Adipose tissue (tissue), 3 donors: ENCODE results near the gene MYLK2. TPM values are rescaled to one million over a fixed set of nuclear protein-coding genes. Genes with fewer than 3 reads are reported as not detected.
"Not testable (repeated sequence)": the region's sequence is repeated elsewhere in the genome, so short reads cannot be mapped to it uniquely, and the experiment has no call there.

Experiments used
- H3K27ac ChIP-seq: one replicate; pipeline ENCODE4 v1.5.1; 2013; ENCODE audit warnings: low read depth, low read length
- WGBS, 3 donors: extraction: QIAGEN DNeasy Blood & Tissue Kit; methylation state at CpG; one replicate each; pipeline ENCODE4 v1.1.7; 2013; 5-methylcytosine and 5-hydroxymethylcytosine counted together
- polyA plus RNA-seq, 3 donors: library from polyadenylated mRNA; stranded (reverse); fragments of 200-250 nt; gene quantifications; one replicate each; pipeline ENCODE4 v1.2.3, GENCODE V29; 2013
- donor health status: healthy with polysubstance abuse.
- donor health status: Bipolar disorder and iron deficiency.
- donor health status: healthy.

MYLK2 gene
- polyA plus RNA-seq, 3 donors: 0.04 to 13.3 TPM; not detected in 1

DNA sequence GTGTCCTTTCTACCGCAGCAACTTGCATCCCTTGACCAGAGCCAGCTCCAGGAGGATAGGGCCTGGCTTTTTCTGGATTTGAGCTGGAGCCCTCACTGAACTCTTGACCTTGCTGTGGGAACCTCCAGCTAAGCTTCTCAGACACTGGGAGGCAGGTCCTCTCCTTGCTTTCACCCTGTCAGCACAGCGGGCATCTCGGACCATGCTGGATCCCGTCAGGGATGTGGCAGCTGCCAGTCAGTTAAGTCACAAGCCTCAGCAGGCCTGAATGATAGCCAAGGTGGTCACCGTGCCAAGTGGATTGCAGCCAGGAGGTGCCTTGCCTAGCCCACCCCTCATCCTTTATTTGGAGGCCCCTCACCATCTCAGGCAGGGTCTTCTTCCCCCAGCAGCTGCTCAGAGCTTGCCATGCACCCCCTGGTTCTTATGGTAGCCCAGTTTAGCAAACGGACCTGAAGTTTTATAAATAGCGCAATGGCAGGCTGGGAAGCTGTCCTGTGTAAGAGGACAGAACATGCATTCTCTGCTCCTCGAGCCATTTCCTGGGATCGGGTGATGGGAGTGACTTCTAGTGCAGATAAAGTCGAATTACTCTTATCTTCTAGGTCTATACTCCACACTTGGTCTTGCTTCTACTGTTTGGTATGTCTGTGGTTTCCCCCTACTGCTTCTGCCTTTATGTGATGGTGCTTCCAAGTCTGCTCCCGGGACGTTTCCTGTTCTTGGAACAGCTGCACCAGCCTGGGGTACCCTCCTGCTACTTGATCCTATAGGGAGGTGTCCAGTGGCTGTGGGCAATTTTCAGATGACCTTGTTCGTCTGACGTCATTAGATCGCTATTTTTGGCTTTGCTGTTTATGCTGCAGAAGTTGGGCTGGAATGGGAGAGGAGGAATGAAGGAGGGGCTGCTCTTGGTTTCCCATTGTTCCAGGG is 7.1 kb upstream of the MYLK2 start:
- 50 to 53% (median 52%) methylated on average over 15 of the region's 15 CpGs for WGBS, 3 donors
- no peak overlapping the region for H3K27ac ChIP-seq

DNA sequence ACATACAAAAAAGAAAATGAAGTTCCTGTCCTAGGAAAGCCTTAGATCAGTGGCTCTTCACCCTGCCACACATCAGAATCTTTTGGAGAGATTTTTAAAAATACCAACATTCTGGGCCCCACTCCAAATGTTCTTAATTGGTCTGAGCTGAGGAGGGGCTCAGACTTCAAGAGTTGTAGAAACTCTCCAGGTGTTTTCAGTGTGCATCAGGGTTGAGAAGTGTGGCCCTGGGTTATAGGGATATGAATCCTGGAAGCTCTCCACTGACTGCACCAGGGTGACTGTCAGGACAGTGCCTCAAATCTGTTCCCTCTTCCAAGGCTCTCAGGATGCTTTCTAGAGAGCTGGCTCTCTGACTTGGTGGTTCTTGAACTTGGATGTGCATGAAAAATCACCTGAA is 5.5 kb upstream of the MYLK2 start:
- no peak overlapping the region for H3K27ac ChIP-seq

DNA sequence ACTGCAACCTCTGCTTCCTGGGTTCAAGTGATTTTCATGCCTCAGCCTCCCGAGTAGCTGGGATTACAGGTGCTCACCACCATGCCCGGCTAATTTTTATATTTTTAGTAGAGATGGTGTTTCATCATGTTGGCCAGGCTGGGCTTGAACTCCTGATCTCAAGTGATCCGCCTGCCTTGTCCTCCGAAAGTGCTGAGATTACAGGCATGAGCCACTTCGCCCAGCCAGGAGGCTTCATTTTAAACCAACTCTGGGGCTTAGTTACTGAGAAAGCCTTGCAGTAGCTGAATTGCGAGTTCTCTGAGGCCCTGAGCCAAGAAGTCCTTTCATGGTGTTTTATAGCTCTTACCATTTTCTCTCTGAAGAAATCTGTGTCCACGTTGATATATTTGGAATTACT is 5.0 kb upstream of the MYLK2 start:
- not testable (repeated sequence) for H3K27ac ChIP-seq
- WGBS, 3 donors: 82 to 93% (median 87%) methylated on average over 7 of the region's 7 CpGs

DNA sequence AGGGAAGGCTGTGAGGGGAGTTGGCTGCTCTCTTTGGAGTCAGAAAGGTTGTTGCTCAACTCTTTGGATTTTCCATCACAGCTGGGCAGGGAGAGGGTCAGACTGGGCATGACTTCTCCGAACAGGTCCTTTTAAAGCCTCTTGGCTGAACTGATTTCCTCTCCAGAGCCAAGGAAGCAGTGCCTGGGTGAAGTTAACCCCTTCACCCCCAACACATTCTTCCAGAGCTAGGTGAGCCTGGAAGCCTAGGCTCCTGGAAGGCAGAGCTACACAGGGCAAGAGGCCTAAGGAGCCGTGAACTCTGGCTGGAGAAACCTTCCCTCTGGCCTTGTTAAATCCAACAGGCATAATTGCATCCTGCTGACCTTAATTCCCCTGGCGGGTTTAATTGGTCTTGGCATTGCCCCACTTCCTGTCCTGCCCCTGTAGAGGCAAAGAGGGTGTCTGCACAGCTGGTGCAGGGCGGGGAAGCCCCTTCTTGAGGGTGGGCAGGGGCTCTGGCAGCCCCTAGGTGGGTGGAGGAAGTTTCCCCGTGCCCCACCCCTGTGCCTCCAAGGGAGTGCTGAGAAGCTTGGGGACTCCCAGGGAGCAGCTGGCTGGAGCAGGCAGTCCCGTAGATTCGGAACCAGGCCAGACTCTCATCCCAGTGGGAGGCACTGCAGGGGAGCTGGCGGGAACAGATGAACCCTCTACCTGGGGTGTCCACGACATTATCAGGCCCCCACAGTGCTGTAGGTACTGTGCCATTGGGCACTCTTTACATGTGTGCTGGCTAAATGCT is 3.6 kb upstream of the MYLK2 start:
- 40 to 65% (median 44%) methylated on average over 9 of the region's 9 CpGs for WGBS, 3 donors
- H3K27ac ChIP-seq: no peak overlapping the region

DNA sequence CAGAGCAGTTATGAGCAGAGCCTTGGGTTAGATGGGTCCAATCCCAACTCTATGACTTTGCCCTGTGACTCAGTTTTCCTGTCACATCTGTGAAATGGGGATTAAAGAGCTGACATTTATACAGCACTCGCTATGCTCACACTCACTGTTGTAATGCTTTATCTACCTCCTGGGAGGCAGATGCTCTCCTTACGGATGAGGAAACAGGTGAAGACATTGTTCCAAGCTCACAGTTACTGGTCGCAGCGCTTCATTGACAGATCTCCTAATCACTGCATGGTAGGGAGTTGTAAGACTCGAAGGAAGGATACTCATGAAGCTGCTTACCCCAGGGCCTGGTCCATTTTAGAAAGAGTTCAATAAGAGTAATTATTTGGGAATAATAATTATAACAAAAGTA is 2.9 kb upstream of the MYLK2 start:
- WGBS, 3 donors: 93 to 95% (median 94%) methylated on average over 5 of the region's 5 CpGs
- no peak overlapping the region for H3K27ac ChIP-seq

DNA sequence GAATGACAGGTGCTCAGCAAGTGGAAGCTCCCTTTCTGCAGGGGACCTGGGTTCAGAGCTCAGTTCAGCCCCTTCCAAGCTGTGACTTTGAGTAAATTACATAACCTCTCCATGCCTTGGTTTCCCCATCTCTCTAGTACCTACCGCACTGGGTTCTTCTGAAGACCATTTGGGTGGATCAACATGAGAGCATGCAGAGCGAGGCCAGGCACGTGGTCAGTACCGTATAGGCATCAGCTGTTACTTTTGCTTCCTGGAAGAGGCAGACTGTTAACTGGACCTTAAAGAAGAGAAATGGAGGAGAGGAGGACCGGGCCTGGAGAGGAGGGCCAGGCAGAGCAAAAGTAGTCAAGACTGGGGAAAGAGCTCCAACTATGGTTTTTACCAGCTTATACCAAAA is 1.7 kb upstream of the MYLK2 start:
- no peak overlapping the region for H3K27ac ChIP-seq
- 84 to 93% (median 90%) methylated on average over 5 of the region's 5 CpGs for WGBS, 3 donors

DNA sequence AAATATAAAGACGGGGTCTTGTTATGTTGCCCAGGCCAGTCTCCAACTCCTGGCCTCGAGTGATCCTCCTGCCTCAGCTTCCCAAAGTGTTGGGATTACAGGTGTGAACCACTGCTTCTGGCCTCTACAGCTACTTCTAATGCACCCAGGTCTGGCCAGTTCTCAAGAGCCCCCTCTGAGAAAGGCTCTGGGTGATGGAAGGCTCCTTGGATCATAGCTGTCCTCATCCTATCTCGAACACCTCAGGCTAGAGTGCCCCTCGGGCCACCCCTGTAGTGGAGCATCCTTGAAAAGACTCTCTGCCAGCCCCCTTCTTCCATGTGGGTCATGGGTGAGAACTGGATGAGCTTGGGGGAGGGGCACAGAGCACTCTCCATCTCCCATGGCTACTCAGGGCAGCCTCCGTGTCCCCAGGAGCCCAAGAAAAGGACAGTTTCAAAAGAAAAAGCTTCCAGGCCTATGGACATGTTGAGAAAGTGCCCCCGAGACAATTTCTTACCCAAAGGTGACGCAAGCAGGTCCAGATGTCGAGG is 714 bp upstream of the MYLK2 start:
- 79 to 85% (median 79%) methylated on average over 8 of the region's 8 CpGs for WGBS, 3 donors
- H3K27ac ChIP-seq: no peak overlapping the region

DNA sequence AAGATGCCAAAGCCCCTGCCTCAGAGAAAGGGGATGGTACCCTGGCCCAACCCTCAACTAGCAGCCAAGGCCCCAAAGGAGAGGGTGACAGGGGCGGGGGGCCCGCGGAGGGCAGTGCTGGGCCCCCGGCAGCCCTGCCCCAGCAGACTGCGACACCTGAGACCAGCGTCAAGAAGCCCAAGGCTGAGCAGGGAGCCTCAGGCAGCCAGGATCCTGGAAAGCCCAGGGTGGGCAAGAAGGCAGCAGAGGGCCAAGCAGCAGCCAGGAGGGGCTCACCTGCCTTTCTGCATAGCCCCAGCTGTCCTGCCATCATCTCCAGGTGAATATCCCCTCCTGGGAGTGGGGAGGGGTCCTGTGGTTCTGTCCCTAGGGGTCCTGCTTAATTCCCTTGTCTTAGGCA is 1.1 kb downstream of the MYLK2 start:
- no peak overlapping the region for H3K27ac ChIP-seq
- 51 to 92% (median 85%) methylated on average over 3 to 6 of the region's 6 CpGs for WGBS, 3 donors

DNA sequence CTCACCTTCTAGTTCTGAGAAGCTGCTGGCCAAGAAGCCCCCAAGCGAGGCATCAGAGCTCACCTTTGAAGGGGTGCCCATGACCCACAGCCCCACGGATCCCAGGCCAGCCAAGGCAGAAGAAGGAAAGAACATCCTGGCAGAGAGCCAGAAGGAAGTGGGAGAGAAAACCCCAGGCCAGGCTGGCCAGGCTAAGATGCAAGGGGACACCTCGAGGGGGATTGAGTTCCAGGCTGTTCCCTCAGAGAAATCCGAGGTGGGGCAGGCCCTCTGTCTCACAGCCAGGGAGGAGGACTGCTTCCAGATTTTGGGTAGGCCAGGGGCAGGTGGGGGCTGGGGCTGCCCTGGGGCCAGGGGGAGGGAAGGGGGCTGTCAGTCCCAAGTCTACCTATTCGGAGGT is 2.3 kb downstream of the MYLK2 start:
- 53 to 58% (median 57%) methylated on average over 5 of the region's 5 CpGs for WGBS, 3 donors

DNA sequence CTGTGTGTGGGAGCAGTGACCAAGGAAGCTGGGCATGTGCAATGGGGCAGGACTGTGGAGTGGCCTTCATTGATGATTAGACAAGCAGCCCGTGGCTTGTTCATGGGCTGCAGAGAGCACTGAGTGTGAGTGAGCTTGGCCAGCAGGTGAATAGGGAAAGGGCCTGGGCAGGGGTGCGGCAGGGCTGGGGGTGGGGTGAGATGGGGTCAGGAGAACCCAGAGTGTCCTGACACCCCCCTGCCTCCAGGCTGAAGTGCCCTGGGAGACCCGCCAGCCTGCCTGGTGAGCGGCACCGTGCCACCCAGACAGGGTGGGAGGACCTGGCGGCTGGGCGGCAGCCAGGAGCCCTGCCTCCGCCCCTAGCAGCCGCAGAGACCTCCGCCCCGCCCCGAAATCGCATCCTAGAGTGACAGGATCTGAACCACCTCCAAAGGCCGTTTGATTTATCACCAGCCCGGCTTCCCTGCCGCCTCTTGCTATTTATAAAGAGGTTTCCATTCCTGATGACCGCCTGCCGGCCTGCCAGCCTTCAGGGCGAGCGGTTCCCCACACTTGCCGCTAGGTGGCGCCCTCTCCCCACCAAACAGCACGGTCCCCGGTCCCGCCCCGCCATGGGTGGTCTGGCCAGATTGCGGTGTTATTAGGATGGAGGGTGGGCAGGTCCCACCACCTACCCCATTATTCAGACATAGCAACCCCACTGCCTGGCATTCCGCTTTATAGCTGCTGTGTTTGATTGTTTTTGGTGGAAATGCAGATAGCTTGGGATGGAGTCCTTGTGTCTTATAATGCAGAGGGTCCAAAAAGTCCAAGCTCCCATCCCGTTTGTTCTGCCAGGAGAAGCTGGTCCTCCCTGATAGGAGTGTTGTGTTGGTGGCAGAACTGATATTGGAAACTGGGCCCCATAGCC is 3.5 kb downstream of the MYLK2 start:
- 2 to 5% (median 4%) methylated on average over 26 to 29 of the region's 29 CpGs for WGBS, 3 donors
- H3K27ac ChIP-seq: no peak overlapping the region

More for the DNA sequence above, 2.3 kb downstream of the MYLK2 start:
- H3K27ac ChIP-seq: no peak overlapping the region

DNA sequence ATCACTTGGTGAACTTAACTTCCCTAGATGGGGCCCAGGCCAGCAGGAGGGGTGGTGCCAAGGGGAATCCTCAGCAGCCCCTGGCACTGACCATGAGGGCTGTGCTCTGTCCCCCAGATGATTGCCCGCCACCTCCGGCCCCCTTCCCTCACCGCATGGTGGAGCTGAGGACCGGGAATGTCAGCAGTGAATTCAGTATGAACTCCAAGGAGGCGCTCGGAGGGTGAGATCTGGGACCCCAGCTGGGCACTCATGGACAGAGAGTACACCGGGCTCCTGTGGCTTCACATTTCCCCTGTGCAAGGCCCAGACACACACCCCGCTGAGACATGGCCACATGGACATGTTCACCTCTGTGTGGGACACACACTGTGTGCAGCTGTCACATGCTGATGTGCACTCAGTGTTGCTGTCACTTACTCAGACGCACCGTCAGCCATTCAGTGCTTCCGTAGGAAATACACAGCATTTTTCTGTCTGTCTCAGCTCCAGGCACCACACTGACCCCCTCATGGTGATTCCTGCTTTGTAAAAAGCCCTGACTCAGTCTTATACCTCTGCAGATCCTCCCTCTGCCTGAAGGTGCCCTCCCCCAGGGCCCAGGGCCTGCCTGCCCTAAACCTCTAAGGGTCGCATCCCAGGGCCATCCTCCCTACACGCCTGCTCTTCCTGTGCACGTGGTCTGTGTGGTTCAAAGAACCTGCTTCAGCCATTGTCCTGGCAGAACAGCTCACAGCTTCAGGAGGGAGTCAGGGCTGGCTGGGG is 4.4 kb downstream of the MYLK2 start:
- no peak overlapping the region for H3K27ac ChIP-seq
- 58 to 78% (median 68%) methylated on average over 14 of the region's 14 CpGs for WGBS, 3 donors

DNA sequence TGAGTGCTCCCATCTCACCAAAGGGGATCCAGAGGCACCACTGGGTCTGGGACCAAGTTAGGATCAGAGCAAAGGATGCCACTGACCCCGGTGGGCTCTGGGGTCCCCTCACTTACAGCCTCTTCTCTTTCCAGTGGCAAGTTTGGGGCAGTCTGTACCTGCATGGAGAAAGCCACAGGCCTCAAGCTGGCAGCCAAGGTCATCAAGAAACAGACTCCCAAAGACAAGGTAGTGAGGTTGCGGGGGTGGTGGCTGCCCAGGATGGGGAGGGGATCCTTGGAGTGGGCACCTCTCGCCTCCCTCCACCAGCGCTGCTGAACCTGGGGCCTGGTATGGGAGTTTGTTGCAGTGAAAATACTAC is 4.9 kb downstream of the MYLK2 start:
- WGBS, 3 donors: 85 to 90% (median 89%) methylated on average over 4 of the region's 4 CpGs
- H3K27ac ChIP-seq: no peak overlapping the region

DNA sequence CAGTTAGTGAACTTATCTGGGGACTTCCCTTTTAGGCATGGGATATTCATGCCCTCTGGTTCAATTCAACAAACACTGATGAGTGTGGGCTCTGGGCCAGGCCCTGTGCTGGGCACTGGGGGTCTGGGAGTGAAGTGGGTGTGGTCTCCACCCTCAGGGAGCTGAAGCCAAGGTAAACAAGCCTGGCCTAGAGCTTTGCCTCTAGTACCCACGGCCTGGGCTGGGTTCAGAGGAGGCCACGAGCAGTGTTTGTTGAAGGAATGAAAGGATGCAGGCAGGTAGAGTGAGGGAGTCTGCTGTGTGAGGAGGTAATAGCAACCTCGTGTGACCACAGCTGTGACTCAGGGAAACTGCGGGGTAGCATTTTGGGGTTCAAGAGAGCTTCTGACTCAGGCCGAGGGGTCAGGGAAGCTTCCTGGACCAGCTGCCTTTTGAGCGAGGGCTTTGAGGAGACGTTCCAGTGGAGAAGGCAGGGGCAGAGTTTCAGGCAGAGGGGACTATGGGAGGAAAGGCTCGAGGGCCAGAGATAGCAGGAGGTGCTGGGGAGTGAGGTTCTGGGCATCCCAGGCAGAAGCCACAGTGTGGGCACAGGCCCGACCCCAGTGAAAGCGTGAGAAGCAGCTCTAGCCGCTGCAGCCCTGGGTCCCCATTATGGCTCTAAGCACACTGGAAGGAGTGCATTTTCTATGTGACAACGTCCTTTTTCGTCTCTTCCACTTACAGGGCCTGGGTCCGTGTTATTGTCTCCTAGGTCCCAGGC is 5.6 kb downstream of the MYLK2 start:
- whole genome bisulfite sequencing, 3 donors: 67 to 84% (median 82%) methylated on average over 14 of the region's 14 CpGs
- H3K27ac ChIP-seq: no peak overlapping the region

DNA sequence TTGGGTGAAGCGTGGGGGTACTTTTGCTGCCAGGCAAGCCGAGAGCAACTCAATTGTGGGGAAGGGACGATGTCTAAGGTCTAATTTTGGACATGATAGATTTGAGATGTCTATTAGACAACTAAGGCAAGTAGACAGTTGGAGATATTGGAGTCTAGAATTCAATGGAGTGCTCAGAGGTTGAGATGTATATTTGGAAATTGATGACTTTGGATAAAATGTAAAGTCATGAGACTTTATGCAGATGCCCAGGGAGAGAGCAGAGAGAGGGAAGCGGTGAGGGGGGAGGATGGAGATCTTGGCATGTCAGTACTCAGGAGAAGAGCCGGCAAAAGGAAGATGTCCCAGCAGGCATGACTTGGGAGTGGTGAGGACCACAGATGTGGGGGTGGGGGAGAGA is 6.9 kb downstream of the MYLK2 start:
- no peak overlapping the region for H3K27ac ChIP-seq
- WGBS, 3 donors: 85 to 92% (median 90%) methylated on average over 5 of the region's 5 CpGs

DNA sequence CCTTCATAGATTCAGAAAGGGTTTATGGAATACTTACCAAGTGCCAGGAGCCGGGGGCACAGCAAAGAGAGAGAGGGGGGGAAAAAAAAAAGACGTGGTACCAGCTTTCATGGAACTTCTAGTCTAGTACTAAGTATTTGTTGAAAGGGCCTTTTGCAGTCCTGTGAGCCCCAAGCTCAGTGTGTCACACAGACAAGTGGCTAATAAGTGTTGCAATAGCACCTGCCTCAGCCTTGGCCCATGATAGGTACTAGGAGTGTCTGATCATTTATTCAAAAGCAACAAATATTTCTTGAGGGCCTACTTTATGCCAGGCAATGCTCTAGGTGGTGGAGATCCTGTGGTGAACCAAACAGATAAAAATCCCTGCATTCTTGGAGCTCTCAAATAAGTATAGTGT is 7.9 kb downstream of the MYLK2 start:
- 60 to 84% (median 82%) methylated on average over 2 of the region's 2 CpGs for whole genome bisulfite sequencing, 3 donors
- H3K27ac ChIP-seq: no peak overlapping the region

DNA sequence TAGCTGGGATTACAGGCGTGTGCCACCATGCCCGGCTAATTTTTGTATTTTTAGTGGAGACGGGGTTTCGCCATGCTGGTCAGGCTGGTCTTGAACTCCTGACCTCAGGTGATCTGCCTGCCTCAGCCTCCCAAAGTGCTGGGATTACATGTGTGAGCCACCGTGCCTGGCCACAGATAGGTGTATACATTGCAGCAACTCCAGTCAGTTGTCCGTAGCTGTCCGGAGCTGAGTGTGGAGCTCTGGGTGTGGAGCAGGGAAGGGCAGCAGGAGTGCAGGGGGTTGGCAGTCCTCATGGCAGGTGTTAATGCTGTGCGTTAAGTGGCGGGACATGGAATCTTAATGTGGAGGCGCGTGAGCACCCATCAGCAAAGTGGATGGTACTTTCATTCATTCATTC is 8.9 kb downstream of the MYLK2 start:
- not testable (repeated sequence) for H3K27ac ChIP-seq
- 94 to 97% (median 96%) methylated on average over 11 of the region's 11 CpGs for WGBS, 3 donors

DNA sequence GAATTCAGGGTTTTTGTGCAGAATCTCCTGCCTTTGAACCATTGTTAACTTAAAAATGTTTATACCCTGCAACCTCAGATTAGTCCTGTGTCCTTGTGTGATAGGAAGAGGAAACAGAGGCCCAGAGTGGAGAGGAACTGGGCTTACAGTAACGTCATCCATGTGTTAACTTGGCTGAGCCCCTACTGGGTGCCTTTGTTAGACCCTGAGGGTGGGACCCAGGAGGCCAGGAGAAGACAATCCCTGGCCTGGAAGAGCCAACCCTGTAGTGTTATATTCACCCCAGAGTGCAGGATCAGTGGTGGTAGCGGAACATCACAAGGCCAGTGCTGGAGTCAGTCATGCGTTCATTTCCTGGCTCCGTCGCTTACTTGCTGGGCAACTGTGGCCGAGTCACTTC is 10.6 kb downstream of the MYLK2 start:
- 78 to 86% (median 84%) methylated on average over 6 of the region's 6 CpGs for WGBS, 3 donors

More for the DNA sequence above, 10.6 kb downstream of the MYLK2 start:
- H3K27ac ChIP-seq: no peak overlapping the region
